ENCODE results near the gene LFNG.

Gene LFNG

DNA sequence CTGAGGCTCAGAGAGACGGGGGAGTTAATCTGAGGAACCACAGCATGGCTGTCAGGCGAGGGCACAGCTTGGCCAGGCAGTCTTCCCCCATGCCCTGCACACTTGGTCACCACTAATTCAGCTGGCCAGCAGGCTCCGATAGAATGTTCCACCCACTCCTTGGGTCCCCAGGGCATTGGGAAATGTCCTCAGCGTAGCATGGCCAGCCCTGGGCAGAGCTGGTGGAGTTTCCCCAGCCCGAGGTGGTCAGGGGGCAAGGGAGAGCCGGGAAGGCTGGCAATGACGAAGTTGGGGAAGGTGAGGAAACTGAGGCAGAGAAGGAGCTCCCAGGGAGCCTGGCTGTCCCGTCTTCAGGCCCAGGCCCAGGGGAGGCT, 31.3 kb upstream of the LFNG start:
- no peak overlapping the region for H3K4me3 ChIP-seq (ENCODE audit: low read depth, low read length)
- ChIA-PET CTCF (interaction anchor here (0.7 to 2.2 kb wide), 6 partner anchors 10 to 192 kb away, joined by 3 to 10 read pairs (median 4); no protein-coding TSS in a partner anchor), POLR2A (no interaction called here)
- TF ChIP-seq, protein P1, sequence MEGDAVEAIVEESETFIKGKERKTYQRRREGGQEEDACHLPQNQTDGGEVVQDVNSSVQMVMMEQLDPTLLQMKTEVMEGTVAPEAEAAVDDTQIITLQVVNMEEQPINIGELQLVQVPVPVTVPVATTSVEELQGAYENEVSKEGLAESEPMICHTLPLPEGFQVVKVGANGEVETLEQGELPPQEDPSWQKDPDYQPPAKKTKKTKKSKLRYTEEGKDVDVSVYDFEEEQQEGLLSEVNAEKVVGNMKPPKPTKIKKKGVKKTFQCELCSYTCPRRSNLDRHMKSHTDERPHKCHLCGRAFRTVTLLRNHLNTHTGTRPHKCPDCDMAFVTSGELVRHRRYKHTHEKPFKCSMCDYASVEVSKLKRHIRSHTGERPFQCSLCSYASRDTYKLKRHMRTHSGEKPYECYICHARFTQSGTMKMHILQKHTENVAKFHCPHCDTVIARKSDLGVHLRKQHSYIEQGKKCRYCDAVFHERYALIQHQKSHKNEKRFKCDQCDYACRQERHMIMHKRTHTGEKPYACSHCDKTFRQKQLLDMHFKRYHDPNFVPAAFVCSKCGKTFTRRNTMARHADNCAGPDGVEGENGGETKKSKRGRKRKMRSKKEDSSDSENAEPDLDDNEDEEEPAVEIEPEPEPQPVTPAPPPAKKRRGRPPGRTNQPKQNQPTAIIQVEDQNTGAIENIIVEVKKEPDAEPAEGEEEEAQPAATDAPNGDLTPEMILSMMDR (IDR thresholded peaks at IDR 0.05; ENCODE audit: insufficient read depth, low read length, missing control alignments) = no peak
- no peak for DNase-seq (ENCODE audit: low read depth, low spot score)

DNA sequence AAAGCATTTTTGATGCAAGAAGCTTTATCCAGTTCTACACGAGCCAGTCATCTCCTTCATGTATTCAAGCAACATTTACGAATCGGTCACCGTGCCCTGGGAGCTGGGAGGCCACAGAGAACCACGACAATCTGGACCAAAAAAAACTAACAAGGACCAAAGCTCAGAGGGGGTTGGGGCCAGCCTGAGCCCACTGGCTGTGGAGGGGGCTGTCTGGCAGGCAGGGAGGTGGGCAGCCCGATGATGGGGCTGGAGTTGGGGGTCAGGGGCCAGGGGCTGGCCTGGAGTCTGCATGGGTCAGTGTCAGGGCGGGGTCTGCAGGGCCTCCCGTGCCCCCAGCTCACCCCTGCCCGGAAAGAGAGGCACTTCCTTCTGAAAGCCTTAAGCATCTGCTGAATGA, 30.9 kb upstream of the LFNG start:
- no peak overlapping the region for H3K4me3 ChIP-seq (ENCODE audit: low read depth, low read length)
- CTCF ChIA-PET = interaction anchor here (0.8 to 2.2 kb wide), 5 partner anchors 10 to 191 kb away, joined by 3 to 10 read pairs (median 4); no protein-coding TSS in a partner anchor
- POLR2A ChIA-PET = no interaction called here
- TF ChIP-seq, protein P1 (IDR thresholded peaks at IDR 0.05; ENCODE audit: insufficient read depth, low read length, missing control alignments) = no peak
- no peak for DNase-seq (ENCODE audit: low read depth, low spot score)

DNA sequence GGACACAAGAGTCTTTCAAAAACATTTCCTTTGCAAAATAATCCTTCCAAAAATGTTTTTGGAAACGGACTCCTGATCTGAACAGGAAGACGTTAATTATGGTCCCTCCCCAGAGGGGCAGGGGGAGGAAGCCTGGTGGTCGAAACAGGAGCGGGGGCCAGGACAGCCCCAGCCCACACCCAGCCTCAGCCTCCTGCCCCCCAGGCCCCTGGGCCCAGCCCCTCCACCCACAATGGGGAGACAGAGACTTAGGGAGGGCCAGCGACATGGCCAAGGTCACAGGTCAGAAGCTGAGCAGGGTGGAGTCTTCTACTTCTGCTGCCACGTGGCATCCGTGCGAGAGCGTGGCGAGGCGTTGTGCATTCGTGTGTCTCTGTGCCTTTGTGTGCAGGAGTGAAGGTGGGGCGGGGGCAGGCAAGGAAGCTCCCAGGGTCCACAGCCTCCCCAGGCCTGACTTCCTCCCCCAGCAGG, 29.4 kb upstream of the LFNG start:
- TF ChIP-seq, protein P1 (IDR thresholded peaks at IDR 0.05; ENCODE audit: insufficient read depth, low read length, missing control alignments) = no peak
- POLR2A ChIA-PET = no interaction called here
- CTCF ChIA-PET = interaction anchor here (1.0 kb wide), 1 partner anchor 10 kb away, joined by 3 read pairs; no protein-coding TSS in a partner anchor
- no peak for DNase-seq (ENCODE audit: low read depth, low spot score)
- H3K4me3 ChIP-seq (ENCODE audit: low read depth, low read length) = no peak overlapping the region

DNA sequence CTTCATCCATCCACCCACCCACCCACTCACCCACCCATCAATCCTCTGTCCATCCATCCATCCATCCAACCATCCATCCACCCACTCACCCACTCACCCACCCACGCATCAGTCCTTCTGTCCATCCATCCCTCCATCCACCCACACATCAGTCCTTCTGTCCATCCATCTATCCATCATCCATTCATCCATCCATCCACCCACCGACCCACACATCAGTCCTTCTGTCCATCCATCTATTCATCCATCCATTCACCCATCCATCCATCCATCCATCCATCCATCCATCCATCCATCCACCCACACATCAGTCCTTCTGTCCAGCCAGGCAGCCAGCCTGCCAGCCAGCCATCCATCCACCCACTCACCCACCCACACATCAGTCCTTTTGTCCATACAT, 27.5 kb upstream of the LFNG start:
- no peak overlapping the region for H3K4me3 ChIP-seq (ENCODE audit: low read depth, low read length)
- TF ChIP-seq, protein P1 (IDR thresholded peaks at IDR 0.05; ENCODE audit: insufficient read depth, low read length, missing control alignments) = no peak
- no peak for DNase-seq (ENCODE audit: low read depth, low spot score)
- POLR2A ChIA-PET = no interaction called here
- CTCF ChIA-PET = interaction anchor here (1.7 kb wide), 1 partner anchor 14 kb away, joined by 6 read pairs; no protein-coding TSS in a partner anchor

DNA sequence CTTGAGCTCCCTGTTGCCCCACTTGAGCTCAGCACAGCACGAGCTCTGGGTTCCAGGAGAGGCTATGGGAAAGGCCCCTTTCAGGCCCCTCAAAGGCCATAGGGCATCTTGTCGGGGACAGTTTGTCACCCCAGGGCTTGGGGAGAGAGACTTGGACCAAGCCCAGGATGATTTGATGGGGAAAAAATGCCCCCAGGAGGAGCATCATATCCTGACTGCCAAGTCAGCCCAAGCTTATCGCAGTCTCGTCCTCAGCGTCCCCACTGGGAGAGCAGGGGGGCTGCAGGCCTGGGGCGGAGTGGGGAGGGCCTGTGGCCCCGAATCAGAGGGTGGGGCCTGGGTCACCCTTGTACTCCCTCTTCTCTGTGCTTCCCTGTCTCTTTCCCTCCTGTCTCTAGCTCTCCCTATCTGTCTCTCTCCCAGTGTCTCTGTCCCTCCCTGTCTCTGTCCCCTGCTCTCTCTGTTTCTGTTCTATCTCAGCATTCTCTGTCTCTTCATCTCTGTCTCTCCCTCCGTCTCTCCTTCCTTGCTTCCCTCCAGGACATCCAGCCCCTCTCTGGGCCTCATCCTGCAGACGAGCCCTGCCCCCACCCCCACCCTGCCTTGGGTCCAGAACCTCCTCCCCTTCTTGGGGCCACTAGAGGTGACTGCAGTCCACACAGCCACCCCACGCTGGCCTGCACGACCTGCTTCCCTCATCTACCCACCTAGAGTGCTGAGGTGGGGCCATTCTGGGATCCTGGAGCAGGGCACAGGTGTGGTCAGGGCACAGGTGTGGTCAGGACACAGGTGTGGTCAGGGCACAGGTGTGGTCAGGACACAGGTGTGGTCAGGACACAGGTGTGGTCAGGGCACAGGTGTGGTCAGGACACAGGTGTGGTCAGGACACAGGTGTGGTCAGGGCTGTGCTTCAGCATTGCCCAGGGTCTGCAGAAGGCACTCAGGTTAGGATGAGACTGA, 26.1 kb upstream of the LFNG start:
- no peak overlapping the region for H3K4me3 ChIP-seq (ENCODE audit: low read depth, low read length)
- POLR2A ChIA-PET = no interaction called here
- TF ChIP-seq, protein P1 (IDR thresholded peaks at IDR 0.05; ENCODE audit: insufficient read depth, low read length, missing control alignments) = no peak
- no peak for DNase-seq (ENCODE audit: low read depth, low spot score)
- CTCF ChIA-PET = interaction anchor here (0.9 to 1.7 kb wide), 3 partner anchors 15 to 25 kb away, joined by 3 to 6 read pairs (median 4); no protein-coding TSS in a partner anchor
